ENCODE measurements around the gene ZNF423. TPM values are rescaled to one million over a fixed set of nuclear protein-coding genes. Genes with fewer than 3 reads are reported as not detected.

Gene ZNF423
- total RNA-seq (2021; ENCODE audit: unreplicated experiment) (0.49 TPM), Bru-seq, nascent RNA (percentile 11 among the genes with signal in this experiment), BruChase-seq, experiment 1, labeled RNA remaining after a 2-hour chase (percentile 10 among the genes with signal in this experiment), BruChase-seq, experiment 2, labeled RNA remaining after a 6-hour chase (percentile 8 among the genes with signal in this experiment)
- 0.10 TPM for polyA plus RNA-seq (2012; ENCODE audit: insufficient read length)
- long read RNA-seq = 0 reads

GRCh38 chr16:49855822-49856671 is at the start of gene ZNF423:
TSS of gene ZNF423 (minus strand) at chr16:49856112. CDS start at chr16:49855774, 338 bp downstream.
- Histone ChIP-seq H3K4me1 (ENCODE audit: control insufficient read depth, insufficient read depth, low read length) (no peaks in the 10 kb centered on the region), H3K9me3 (ENCODE audit: control insufficient read depth, insufficient read depth, low read depth, low read length) (no peaks in the 10 kb centered on the region), H3K4me3 (ENCODE audit: low read depth in 2 of 2, low read length in 2 of 2) (peak within 1 kb of the TSS; percentile 34 to 41), H3K36me3 (ENCODE audit: control insufficient read depth, insufficient read depth, low read length) (no peaks in the 10 kb centered on the region), H3K27ac (ENCODE audit: low read length) (no peak within 1 kb of the TSS), H3K27me3 (ENCODE audit: control insufficient read depth, insufficient read depth, low read length) (peaks cover 6% of the 10 kb centered on the region)
- intact Hi-C loops (cut with micrococcal nuclease; ENCODE audit: unreplicated experiment) = no loop called here
- no peak for ATAC-seq
- ChIA-PET CTCF (interaction anchor here (0.7 kb wide), 2 partner anchors 65 to 178 kb away, joined by 5 to 6 read pairs; no protein-coding TSS in a partner anchor), POLR2A (no interaction called here)
- TF ChIP-seq REST (IDR thresholded peaks at IDR 0.05; ENCODE audit: insufficient read depth in 1 of 2, low read depth in 2 of 2, low read length in 1 of 2) = no peak
- no peak for TF ChIP-seq SIN3A (IDR thresholded peaks at IDR 0.05; ENCODE audit: borderline replicate concordance, insufficient read depth, low read depth, low read length)
- TF ChIP-seq CTCF (IDR thresholded peaks at IDR 0.05) = no peak
- no peak for TF ChIP-seq TCF7L2 (IDR thresholded peaks at IDR 0.05; ENCODE audit: low read depth, low read length)
- TF ChIP-seq POLR2AphosphoS5 (IDR thresholded peaks at IDR 0.05; ENCODE audit: low read depth, low read length) = no peak
- in situ Hi-C loops (cut with HindIII; ENCODE audit: low pct_unique_long_range_greater_than_20kb, low sequenced_read_pairs) = no loop called here
- BruUV-seq (replicated peaks) = no TSS peak
- no peak for DNase-seq (ENCODE audit: low read depth, low spot score)

- Histone ChIP-seq H3K4me1 (ENCODE audit: control insufficient read depth, insufficient read depth, low read length) (no peaks in the 10 kb centered on the region), H3K27ac (ENCODE audit: low read length) (no peak overlapping the region), H3K4me3 (ENCODE audit: low read depth in 2 of 2, low read length in 2 of 2) (no peak overlapping the region), H3K27me3 (ENCODE audit: control insufficient read depth, insufficient read depth, low read length) (no peaks in the 10 kb centered on the region; the same call in 1 of the 2 replicates), H3K36me3 (ENCODE audit: control insufficient read depth, insufficient read depth, low read length) (no peaks in the 10 kb centered on the region), H3K9me3 (ENCODE audit: control insufficient read depth, insufficient read depth, low read depth, low read length) (no peaks in the 10 kb centered on the region)
- DNase-seq (ENCODE audit: low read depth, low spot score) = no peak
- no TSS peak for BruUV-seq (replicated peaks)
- ChIA-PET POLR2A (no interaction called here), CTCF (no interaction called here)
- ATAC-seq = no peak
- in situ Hi-C loops (cut with HindIII; ENCODE audit: low pct_unique_long_range_greater_than_20kb, low sequenced_read_pairs) = no loop called here
- intact Hi-C loops (cut with micrococcal nuclease; ENCODE audit: unreplicated experiment) = loop anchor here (10.0 kb wide), 1 partner anchor 60 kb away; no protein-coding TSS in a partner anchor
- no peak for TF ChIP-seq POLR2AphosphoS5 (IDR thresholded peaks at IDR 0.05; ENCODE audit: low read depth, low read length)
- TF ChIP-seq SIN3A (IDR thresholded peaks at IDR 0.05; ENCODE audit: borderline replicate concordance, insufficient read depth, low read depth, low read length) = no peak
- no peak for TF ChIP-seq CTCF (IDR thresholded peaks at IDR 0.05)
- no peak for TF ChIP-seq TCF7L2 (IDR thresholded peaks at IDR 0.05; ENCODE audit: low read depth, low read length)
- TF ChIP-seq REST (IDR thresholded peaks at IDR 0.05; ENCODE audit: insufficient read depth in 1 of 2, low read depth in 2 of 2, low read length in 1 of 2) = no peak
Observed at GRCh38 chr16:49904348-49905062, 48.6 kb upstream of the ZNF423 start.
